Spleen (tissue), 7 donors: ENCODE measurements around the gene ZNF616.

Source experiments
- CTCF ChIP-seq, 11 experiments: fragments of 200-600 bp in 7 of 11; fragments of 450-650 bp in 4 of 11; sonication (generic) in 4 of 11; IDR thresholded peaks in 8 of 11; conservative IDR thresholded peaks in 3 of 11; 1 replicate in 7 of 11; 2 replicates in 4 of 11; pipeline versions ENCODE4 v1.4.0 to v1.8.0; 2016 to 2021; ENCODE audit warnings: antibody characterized with exemption in 11 of 11, inconsistent platforms in 4 of 11, mild to moderate bottlenecking in 1 of 11
- POLR2A ChIP-seq, 3 donors: fragments of 450-650 bp; IDR thresholded peaks; one replicate each; pipeline ENCODE4 v1.5.1; 2017; ENCODE audit warnings: antibody characterized with exemption in 3 of 3, mild to moderate bottlenecking in 1 of 3
- POLR2AphosphoS5 ChIP-seq, 3 donors: sonication (generic); formaldehyde crosslinking; IDR thresholded peaks; one replicate each; pipeline ENCODE4 v1.5.1; 2017; ENCODE audit warnings: antibody characterized with exemption in 3 of 3
- donor health status: DM: no; HTN: no; CAD: no; lungs with moderate emphysema.
- donor health status: DM: no; HTN: no; CAD: no.
- donor health status: DM: no; HTN: no; CAD: no.

- TF ChIP-seq POLR2AphosphoS5 (IDR thresholded peaks at IDR 0.05) (no peak), POLR2A (IDR thresholded peaks at IDR 0.05) (no peak), CTCF (IDR thresholded peaks at IDR 0.05 in 8 of 11, conservative IDR thresholded peaks at IDR 0.05 in 3 of 11) (no peak)
Measured at GRCh38 chr19:52112624-52113023, 27.1 kb downstream of the ZNF616 start.
